RCC 7860 (cell line): ENCODE measurements around the gene AP1M1.
"Not testable (repeated sequence)": the region's sequence is repeated elsewhere in the genome, so short reads cannot be mapped to it uniquely, and the experiment has no call there.

Source experiments
- DNase-seq: peaks from one replicate; pipeline ENCODE4 v3.0.0-alpha.2; 2015; ENCODE audit warnings: low spot score
- FAIRE-seq: peaks from 2 replicates; lab custom pipeline; 2012; peaks lifted over from hg19 to GRCh38; lab: Jason Lieb, UNC

The AP1M1 gene

DNA sequence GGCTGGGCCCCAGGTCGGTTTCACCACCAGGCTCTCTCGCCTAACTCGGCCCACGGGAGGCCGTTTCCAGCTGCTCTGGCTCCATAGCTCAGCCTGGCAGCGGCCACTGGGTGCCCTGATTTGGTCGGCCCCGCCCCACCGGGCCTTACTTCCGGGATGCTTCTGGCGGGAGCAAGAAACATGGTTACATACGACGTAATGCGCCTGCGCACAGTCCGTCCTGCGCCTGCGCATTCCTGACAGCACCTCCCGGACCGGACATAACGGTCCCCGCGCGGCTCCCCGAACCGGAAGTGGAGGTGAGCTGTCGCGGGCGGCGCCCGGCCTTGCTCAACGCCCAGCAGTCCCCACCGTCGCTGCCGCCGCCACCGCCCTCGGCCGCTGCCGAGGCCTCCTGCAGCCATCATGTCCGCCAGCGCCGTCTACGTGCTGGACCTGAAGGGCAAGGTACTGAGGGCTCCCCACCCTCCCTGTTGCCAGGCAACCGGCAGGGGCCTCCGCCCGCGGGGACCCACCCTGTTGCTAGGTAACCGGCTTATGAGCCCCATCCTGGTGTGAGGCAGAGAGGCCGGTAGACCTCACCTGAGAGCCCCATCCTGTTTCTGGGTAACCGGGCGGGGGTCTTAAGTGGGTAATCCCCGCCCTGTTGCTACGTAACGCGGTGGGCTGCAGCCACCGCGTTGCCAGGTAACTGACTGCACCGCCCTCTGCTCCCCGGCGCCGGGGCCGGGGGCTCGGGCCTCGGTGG is at the start of gene AP1M1:
TSS of gene AP1M1 (plus strand) at position 290 of the 748 bp plus-strand sequence. CDS start at position 406, 116 bp downstream.
- FAIRE-seq (peak; percentile 61), DNase-seq (peak; percentile 96)

DNA sequence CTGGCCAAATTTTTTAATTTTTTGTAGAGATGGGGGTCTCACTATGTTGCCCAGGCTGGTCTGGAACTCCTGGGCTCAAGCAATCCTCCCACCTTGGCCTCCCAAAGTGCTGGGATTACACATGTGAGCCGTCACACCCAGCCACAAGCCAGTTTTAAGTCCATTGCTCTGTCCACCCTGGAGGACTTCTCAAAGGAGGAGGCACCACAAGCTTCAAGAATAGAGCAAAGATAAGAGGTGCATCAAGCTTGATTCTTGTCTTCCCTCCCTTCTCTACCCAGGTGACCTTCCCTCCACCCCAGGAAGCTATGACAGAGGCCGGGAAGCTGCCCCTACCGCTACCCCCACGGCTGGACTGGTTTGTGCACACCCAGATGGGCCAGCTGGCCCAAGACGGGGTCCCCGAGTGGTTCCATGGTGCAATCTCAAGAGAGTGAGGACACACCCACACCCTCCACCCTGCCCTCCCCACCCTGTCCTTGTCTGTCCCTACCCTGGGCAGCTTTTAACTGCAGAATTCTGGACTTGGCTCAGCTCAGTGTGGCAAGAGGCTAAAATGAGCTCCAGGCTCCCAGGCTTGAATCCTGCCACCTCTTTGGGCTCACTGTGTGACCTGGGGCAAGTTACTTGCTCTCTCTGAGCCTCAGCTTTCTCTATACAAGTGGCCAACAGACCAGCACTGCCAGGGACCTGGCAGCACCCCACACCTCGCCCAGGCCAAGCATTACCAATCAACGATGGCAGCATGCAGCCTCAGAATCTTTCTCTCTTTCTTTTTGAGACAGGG is 49.1 kb upstream of the AP1M1 start:
- FAIRE-seq (no peak), DNase-seq (no peak)

DNA sequence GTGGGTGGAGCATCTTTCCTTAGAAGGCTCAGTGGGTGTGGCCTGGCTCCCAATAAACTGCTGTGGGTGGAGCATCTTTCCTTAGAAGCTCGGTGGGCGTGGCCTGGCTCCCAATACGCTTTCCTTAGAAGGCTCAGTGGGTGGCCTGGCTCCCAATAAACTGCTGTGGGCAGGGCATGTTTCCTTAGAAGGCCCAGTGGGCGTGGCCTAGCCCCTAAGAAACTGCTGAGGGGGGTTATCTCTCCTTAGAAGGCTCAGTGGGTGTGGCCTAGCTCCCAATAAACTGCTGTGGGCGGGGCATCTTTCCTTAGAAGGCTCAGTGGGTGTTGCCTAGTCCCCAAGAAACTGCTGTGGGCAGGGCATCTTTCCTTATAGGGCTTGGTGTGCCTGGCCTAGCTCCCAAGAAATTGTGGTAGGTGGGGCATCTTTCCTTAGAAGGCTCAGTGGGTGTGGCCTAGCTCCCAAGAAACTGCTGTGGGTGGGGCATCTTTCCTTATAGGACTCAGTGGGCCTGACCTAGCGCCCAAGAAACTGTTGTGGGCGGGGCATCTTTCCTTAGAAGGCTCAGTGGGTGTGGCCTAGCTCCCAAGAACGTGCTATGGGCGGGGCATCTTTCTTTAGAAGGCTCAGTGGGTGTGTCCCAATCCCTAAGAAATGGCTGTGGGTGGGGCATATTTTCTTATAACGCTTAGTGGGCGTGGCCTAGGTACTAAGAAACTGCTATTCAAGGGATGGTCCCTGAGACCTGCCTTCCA is 44.0 kb upstream of the AP1M1 start:
- DNase-seq (no peak), FAIRE-seq (no peak)

DNA sequence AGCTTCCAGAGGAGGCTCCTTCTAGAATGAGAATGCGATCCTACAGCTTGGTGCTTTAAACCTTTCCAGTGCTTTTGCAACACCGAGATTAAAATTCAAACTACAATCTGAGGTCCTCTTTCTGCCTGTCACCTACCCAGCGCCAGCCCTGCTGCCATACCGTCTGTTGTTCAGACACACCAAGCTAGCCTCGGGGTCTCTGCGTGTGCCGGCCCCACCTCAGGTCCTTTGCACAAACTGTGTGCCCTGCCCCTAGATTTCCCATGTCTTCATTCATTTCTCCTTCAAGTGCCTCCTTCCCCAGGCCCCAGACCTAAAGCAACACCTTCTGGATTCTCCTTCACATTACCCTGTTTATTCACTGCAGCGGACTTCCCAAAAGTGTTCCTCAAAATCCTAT is 43.2 kb upstream of the AP1M1 start:
- DNase-seq (no peak), FAIRE-seq (no peak)

DNA sequence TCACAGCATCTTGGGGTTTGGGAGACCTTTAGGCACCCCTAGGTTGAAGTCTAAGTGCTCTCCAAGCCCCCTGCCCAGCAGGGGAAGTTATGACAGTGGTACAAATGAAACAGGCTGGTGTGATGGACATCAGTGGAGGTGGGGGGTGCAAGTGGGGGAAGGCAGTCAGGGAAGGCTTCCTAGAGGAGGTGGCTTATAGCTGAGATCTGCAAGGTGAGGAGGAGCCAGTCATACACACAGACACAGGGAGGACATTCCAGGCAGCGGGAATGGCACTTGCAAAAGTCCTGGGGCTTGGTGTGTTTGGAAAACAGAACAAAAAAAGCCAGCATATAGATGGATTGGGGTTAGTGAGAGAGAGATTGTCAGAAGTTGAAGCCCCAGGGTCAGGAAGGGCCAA is 42.6 kb upstream of the AP1M1 start:
- no peak for DNase-seq
- no peak for FAIRE-seq

DNA sequence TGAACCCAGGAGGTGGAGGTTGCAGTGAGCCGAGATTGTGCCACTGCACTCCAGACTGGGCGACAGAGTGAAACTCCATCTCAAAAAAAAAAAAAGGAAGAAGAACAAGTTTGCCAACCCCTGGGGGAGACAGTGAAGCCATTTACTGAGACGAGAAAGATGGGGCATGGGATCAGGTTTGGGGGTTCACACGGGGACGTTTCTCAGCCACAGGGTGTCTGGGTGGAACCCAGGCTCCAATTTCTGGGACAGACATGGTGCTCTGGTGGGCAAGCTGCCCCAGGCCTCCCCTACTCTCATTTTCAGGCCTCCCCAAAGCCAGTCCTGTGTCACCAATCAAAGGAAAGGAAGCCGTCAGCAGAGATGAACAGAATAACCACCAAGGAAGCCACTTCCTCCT is 40.8 kb upstream of the AP1M1 start:
- DNase-seq = no peak
- FAIRE-seq = no peak

DNA sequence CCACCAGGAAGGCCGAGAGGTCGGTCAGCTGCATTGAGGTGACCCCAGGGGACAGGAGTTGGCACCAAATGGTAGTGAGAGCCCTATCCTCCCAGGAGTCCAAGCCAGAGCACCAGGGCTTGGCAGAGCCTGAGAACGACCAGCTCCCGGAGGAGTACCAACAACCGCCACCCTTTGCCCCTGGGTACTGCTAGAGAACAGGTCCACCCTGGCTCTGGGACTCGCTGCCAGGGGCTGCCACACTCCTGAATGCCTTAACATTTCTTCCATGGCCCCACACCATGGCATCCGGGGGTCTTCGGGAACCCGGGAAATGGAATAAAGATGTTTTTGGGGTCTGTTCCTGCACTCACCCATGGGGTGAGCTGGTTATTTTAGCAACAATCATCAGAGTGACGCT is 40.1 kb upstream of the AP1M1 start:
- FAIRE-seq (no peak), DNase-seq (no peak)

DNA sequence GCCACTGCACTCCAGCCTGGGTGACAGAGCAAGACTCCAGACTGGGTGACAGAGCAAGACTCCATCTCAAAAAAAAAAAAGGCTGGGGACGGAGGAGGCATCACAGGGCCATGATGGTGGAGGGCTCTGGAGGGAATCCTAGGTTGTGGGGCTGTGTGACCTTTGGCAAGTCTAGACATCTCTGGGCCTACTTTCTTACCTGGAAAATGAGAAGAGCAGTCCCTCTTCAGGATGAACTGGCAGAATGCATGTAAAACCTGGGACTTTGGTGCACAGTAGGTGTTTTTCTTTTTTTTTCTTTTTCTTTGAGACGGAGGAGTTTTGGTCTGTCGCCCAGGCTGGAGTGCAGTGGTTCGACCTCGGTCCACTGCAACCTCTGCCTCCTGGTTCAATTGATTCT is 38.1 kb upstream of the AP1M1 start:
- no peak for FAIRE-seq

DNA sequence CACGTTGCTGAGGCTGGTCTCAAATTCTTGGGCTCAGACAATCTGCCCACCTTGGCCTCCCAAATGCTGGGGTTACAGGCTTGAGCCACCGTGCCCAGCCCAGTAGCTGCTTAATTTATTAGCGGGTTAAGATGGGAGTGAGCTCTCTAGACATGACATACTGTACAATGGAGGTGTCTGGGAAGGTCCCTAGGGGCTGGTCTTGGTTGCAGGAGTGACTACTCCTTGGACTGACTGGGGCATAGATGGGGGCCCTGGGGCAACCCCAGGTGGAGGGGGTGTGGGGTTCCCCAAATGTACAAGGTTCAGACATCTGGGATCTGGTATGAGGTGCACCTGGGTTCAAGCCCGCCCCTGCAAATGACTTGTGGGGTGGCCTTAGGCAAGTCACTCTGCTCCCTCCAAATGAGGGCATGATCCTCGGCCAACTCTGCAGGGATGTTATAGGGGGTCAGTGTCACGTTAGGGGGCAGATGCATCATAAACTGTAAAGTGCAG is 37.2 kb upstream of the AP1M1 start:
- no peak for DNase-seq

More for the DNA sequence above, 38.1 kb upstream of the AP1M1 start:
- no peak for DNase-seq

DNA sequence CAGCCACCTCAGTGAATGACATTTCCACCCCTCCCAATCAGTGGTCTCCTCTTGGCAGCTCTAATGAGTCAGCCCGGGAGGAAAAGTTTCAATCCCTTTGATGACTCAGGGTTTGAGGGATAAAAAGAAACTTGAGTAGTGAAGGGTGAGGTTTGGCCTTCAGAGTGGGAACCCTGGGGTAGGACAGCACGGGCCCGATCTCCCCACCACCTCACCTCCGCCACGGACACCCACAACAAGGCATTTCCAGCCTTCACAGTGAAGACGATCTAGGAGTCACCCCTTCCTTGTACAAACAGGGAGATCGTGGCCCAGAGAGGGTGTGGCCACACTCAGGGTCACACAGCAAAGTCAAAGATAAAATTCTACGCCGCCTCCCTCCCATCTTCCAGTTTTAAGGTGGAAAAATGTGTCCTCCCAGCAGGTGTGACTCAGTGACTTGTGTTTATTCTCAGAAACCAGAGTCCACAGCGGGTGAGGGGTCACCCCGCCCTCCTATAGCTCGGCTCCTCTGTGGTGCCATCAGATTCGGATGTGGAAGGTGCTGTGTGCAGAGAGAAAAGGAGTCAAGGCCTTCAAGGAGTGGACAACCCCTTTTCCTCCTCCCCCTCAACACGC is 36.7 kb upstream of the AP1M1 start:
- DNase-seq (peak; percentile 78), FAIRE-seq (peak; percentile 84)

More for the DNA sequence above, 37.2 kb upstream of the AP1M1 start:
- FAIRE-seq = no peak

DNA sequence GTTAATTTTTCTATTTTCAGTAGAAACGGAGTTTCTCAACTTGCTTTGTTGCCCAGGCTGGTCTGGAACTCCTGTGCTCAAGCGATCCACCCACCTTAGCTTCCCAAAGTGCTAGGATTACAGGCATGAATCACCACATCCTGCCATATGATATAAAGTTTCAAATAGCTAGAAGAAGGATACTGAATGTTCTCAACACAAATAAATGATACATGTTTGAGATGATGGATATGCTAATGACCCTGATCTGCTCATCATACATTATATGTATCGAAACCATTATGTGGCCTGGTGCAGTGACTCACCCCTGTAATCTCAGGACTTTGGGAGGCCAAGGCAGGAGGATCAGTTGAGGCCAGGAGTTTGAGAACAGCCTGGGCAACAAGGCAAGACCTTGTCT is 35.9 kb upstream of the AP1M1 start:
- DNase-seq (peak; percentile 75), FAIRE-seq (peak; percentile 62)

DNA sequence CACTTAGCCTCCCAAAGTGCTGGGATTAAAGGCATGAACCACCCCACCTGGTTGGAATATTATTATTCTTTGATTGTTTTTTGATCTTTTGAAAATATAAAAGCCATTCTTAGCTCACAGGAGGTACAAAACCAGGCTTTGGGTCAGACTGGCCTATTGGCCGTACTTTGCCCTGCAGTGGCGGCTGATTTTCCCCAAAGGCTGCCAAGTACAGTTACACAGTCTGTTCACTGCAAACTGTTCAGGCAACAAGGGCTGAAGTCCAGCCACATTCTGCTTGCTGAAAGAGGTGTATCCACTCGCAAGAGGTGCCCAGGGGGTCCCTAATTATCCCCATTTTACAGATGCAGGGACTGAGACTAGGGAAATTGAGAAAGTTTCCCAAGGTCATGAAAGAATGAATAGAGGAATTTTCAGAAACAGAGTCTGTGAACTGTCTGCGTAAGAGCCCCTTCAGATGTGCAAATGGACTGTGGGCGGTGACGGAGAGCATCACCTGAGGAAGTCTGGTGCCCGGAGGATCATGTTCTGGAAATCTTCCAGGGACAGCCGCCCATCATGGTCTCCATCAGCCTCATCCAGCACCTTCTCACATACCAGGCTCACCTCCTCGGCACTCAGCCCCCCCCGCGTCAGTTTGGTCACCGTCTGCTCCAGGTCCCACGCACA is 33.4 kb upstream of the AP1M1 start:
- FAIRE-seq = no peak
- DNase-seq = no peak

DNA sequence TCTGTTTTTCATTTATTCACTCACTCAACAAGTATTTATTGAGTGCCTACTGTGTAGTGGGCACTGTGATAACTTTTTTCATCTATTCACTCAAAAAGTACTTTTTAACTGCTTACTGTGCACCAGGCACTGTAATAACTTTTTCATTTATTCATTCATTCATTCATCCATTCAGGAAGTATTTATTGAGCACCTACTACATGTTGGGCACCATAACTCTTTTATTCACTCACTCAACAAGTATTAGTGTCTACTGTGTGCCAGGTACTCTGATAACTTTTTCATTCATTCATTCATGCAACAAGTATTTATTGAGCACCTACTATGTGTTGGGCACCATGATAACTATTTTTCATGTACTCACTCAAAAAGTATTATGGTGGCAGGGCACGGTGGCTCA is 31.3 kb upstream of the AP1M1 start:
- FAIRE-seq (no peak), DNase-seq (no peak)

DNA sequence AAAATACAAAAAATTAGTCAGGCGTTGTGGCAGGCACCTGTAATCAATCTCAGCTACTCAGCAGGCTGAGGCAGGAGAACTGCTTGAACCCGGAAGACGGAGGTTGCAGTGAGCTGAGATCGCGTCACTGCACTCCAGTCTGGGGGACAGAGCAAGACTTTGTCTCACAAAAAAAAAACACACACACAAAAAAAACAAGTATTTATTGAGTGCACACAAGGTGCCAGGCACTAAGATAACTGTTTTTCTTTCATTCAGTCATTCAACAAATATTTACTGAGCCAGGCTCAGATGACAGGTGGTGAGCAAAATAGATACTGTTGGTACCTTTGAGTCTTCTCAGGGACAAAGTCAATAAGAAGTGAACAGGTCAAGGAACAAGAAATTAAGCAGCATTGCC is 30.7 kb upstream of the AP1M1 start:
- FAIRE-seq (no peak), DNase-seq (no peak)

DNA sequence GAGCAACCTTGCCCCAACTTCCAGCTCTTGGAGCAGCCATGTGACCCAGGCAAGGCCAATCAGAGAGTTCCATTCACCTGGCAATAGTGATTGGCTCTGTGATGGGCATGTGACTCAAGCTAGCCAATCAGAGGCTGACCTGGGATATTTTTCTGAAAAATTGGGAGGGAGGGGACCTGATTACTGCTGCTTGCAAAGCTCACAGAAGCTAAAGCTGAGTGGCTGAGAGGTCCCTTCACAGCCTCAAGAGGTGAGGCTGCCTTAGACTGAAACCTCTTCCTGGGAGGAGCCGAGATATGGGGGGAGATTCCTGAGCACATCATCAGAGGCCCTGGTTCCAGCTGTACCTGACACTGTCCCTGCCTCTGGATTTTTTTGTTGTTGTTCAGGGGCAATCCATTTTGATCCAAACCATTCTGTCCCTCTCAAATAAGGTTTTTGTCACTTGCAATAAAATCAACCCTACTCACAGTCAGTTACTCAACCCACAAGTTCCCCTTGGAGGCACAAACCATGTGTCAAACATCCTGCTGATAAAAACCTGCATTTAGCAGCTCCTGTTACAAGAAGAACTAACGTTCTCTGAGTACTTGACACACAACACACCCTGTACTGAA is 29.1 kb upstream of the AP1M1 start:
- FAIRE-seq = no peak
- no peak for DNase-seq

DNA sequence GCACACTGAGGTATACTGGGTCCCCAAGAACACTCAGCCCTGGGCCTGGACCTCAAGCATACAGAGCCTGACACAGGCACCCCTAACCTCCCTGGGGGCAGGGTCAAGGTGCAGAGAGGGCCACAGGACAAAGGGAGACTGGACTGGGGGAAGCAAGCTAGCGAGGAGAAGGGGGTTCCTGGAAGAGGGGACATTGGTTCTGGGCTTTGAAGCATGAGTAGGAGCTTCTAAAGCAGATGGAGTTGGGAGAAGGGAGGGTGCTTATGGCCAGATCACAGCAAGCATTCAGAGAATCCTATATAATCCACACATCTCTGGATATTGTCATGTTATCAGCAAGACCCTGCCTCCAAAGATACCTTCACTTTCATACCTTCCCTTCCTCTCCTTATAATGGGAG is 27.6 kb upstream of the AP1M1 start:
- FAIRE-seq = no peak
- no peak for DNase-seq

DNA sequence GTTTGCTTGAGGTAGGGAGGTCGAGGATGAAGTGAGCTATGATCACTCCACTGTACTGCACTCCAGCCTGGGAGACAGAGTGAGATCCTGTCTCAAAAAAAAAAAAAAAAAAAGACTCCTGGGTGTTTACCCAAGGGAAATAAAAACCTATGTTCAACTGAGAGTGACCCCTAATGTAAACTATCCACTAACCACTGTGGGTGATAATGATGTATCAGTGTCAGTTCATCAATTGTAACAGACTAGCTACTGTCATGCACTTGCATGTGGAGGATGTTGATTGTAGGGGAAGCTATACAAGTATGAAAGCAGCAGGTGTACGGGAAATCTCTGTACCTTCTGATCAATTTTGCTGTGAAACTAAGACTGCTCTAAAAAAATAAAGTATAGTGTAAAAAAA is 21.8 kb upstream of the AP1M1 start:
- DNase-seq (no peak), FAIRE-seq (no peak)

DNA sequence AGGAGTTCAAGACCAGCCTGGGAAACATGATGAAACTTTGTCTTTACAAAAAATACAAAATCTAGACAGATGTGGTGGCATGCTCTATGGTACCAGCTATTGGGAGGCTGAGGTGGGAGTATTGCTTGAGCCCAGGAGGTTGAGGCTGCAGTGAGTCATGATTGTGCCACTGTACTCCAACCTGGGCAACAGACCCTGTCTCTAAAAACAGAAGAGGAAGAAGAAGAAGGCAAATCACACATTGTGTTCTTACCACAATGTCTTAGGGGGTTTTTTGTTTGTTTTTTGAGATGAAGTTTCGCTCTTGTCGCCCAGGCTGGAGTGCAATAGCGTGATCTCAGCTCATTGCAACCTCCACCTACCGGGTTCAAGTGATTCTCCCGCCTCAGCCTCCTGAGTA is 18.8 kb upstream of the AP1M1 start:
- DNase-seq, FAIRE-seq: not testable (repeated sequence)

DNA sequence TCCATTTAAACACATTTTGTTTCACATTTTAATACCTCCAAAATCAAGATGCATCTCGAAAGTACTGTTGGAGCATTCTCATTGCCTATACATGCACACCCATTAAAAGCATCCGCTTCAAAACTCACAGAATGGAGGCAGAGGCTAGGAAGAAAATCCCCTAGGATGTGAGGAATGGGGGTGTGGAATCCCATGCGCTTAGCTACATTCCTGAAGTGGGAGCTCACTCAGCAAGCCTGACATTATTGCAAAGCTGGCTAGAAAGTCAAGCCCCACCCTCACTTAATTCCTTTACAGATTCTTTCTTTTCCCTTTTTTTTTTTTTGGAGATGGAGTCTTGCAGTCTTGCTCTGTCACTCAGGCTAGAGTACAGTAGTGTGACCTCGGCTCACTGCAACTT is 17.1 kb upstream of the AP1M1 start:
- no peak for FAIRE-seq
- peak; percentile 32 for DNase-seq

DNA sequence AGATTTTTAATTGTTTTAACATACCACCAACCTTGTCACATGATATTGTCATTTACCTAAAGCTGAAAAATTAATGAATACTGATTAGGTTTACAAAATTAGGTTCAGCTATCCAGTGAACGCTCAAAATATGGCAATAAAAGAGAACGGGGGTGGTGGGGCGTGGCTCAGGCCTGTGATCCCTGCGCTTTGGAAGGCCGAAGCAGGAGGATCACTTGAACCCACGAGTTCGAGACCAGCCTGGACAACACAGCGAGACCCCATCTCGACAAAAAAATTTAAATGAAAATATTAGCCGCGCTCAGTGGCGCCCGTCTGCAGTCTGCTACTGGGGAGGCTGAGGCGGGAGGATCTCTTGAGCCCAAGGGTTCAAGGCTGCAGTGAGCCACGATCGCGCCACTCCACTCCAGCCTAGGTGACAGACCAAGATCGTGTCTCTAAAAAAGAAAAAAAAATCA is 13.0 kb upstream of the AP1M1 start:
- no peak for FAIRE-seq

More for the DNA sequence above, 13.0 kb upstream of the AP1M1 start:
- no peak for DNase-seq
